ES-I3 (cell line): Measurements from ENCODE around the gene MAP4K2.
"Not testable (repeated sequence)": the region's sequence is repeated elsewhere in the genome, so short reads cannot be mapped to it uniquely, and the experiment has no call there.

Experiments used
- H3K36me3 ChIP-seq: 2 replicates; pipeline ENCODE4 v1.6.1; 2013; ENCODE audit warnings: mild to moderate bottlenecking, low read length, control low read depth, moderate library complexity; ENCODE audit not compliant: insufficient read depth
- H3K4me1 ChIP-seq: 2 replicates; pipeline ENCODE4 v1.6.1; 2013; ENCODE audit warnings: mild to moderate bottlenecking, control low read depth, low read length; ENCODE audit not compliant: insufficient read depth
- H3K9ac ChIP-seq: 2 replicates; pipeline ENCODE4 v1.6.1; 2013; ENCODE audit warnings: low read depth, mild to moderate bottlenecking, low read length, moderate library complexity
- H3K9me3 ChIP-seq: 2 replicates; pipeline ENCODE4 v1.6.1; 2013; ENCODE audit warnings: mild to moderate bottlenecking, low read length, moderate library complexity; ENCODE audit not compliant: control insufficient read depth, insufficient read depth

Gene MAP4K2

GRCh38 chr11:64803158-64803845, at the start of gene MAP4K2:
Gene MAP4K2, minus strand, starts transcription at chr11:64803214. Its CDS starts 65 bp downstream, at chr11:64803149.
- H3K9me3 ChIP-seq, result no peaks in the 10 kb centered on the region
- H3K4me1 ChIP-seq, result peaks cover 9% of the 10 kb centered on the region; the same call in 1 of the 2 replicates
- peaks cover 4% of the 10 kb centered on the region; the same call in 1 of the 2 replicates for H3K36me3 ChIP-seq
- peak within 1 kb of the TSS; percentile 96 for H3K9ac ChIP-seq

GRCh38 chr11:64851831-64852351, 48.9 kb upstream of the MAP4K2 start:
- Histone ChIP-seq H3K9ac (no peak overlapping the region), H3K9me3 (no peaks in the 10 kb centered on the region), H3K36me3 (no peaks in the 10 kb centered on the region), H3K4me1 (peaks cover 29% of the 10 kb centered on the region)

GRCh38 chr11:64850979-64851567, 48.1 kb upstream of the MAP4K2 start:
- no peaks in the 10 kb centered on the region for H3K36me3 ChIP-seq
- peaks cover 29% of the 10 kb centered on the region for H3K4me1 ChIP-seq
- no peak overlapping the region for H3K9ac ChIP-seq
- no peaks in the 10 kb centered on the region for H3K9me3 ChIP-seq

GRCh38 chr11:64849598-64850356, 46.8 kb upstream of the MAP4K2 start:
- H3K9ac ChIP-seq, result no peak overlapping the region
- peaks cover 19% of the 10 kb centered on the region for H3K4me1 ChIP-seq
- H3K9me3 ChIP-seq, result no peaks in the 10 kb centered on the region
- no peaks in the 10 kb centered on the region for H3K36me3 ChIP-seq

GRCh38 chr11:64848826-64849597, 46.0 kb upstream of the MAP4K2 start:
- Histone ChIP-seq H3K4me1 (peaks cover 14% of the 10 kb centered on the region), H3K36me3 (no peaks in the 10 kb centered on the region), H3K9ac (no peak overlapping the region), H3K9me3 (no peaks in the 10 kb centered on the region)

GRCh38 chr11:64848214-64848825, 45.3 kb upstream of the MAP4K2 start:
- Histone ChIP-seq H3K9me3 (no peaks in the 10 kb centered on the region), H3K9ac (no peak overlapping the region), H3K36me3 (no peaks in the 10 kb centered on the region), H3K4me1 (peaks cover 16% of the 10 kb centered on the region)

- peaks cover 28% of the 10 kb centered on the region for H3K4me1 ChIP-seq
- no peaks in the 10 kb centered on the region for H3K36me3 ChIP-seq
- no peaks in the 10 kb centered on the region for H3K9me3 ChIP-seq
- H3K9ac ChIP-seq, result no peak overlapping the region
These were observed 44.1 kb upstream of the MAP4K2 start for GRCh38 chr11:64846998-64847666.

- H3K4me1 ChIP-seq, result peaks cover 21% of the 10 kb centered on the region; the same call in 1 of the 2 replicates
- not testable (repeated sequence) for H3K36me3 ChIP-seq, H3K9ac ChIP-seq, H3K9me3 ChIP-seq
These were observed 42.7 kb upstream of the MAP4K2 start for GRCh38 chr11:64845776-64846129.

GRCh38 chr11:64845129-64845775, 42.2 kb upstream of the MAP4K2 start:
- no peaks in the 10 kb centered on the region for H3K9me3 ChIP-seq
- H3K36me3 ChIP-seq, result no peaks in the 10 kb centered on the region
- peak overlapping the region; percentile 72; the same call in 1 of the 2 replicates for H3K9ac ChIP-seq
- H3K4me1 ChIP-seq, result peaks cover 21% of the 10 kb centered on the region; the same call in 1 of the 2 replicates

- H3K9me3 ChIP-seq, result no peaks in the 10 kb centered on the region
These were observed 41.5 kb upstream of the MAP4K2 start, which contains the start of gene CDC42BPG for GRCh38 chr11:64844330-64845128. Gene CDC42BPG, minus strand, starts transcription at chr11:64844653. Its CDS starts 84 bp downstream, at chr11:64844569.

GRCh38 chr11:64843686-64844329, 40.8 kb upstream of the MAP4K2 start:
- Histone ChIP-seq H3K4me1 (peaks cover 21% of the 10 kb centered on the region; the same call in 1 of the 2 replicates), H3K9ac (peak overlapping the region; percentile 72), H3K9me3 (no peaks in the 10 kb centered on the region), H3K36me3 (no peaks in the 10 kb centered on the region)

More at GRCh38 chr11:64844330-64845128, 41.5 kb upstream of the MAP4K2 start, which contains the start of gene CDC42BPG:
- Histone ChIP-seq H3K9ac (peak within 1 kb of the TSS; percentile 72), H3K36me3 (no peaks in the 10 kb centered on the region), H3K4me1 (peaks cover 21% of the 10 kb centered on the region; the same call in 1 of the 2 replicates)
